SK-N-MC (cell line): ENCODE measurements around the gene ADRB2.

Source experiments
- DNase-seq: peaks from one replicate; pipeline ENCODE4 v3.0.0-alpha.2; 2011; ENCODE audit warnings: low read depth, low spot score
- H3K27ac ChIP-seq: fragments of 200-600 bp; sonication (generic); 2 replicates; pipeline ENCODE4 v1.5.1; 2016; ENCODE audit warnings: mixed run types
- H3K36me3 ChIP-seq: fragments of 200-600 bp; sonication (generic); 2 replicates; pipeline ENCODE4 v1.6.1; 2017; ENCODE audit warnings: antibody characterized with exemption, low read length, mixed read lengths; ENCODE audit not compliant: insufficient read depth
- H3K4me3 ChIP-seq: fragments of 200-600 bp; sonication (generic); 2 replicates; pipeline ENCODE4 v1.5.1; 2016
- H3K9ac ChIP-seq: fragments of 200-600 bp; sonication (generic); 2 replicates; pipeline ENCODE4 v1.8.0; 2017; ENCODE audit warnings: mixed run types, mixed read lengths; ENCODE audit not compliant: insufficient read length
- H3K9me3 ChIP-seq: fragments of 200-600 bp; sonication (generic); 2 replicates; pipeline ENCODE4 v1.6.1; 2017; ENCODE audit warnings: low read depth, mild to moderate bottlenecking, antibody characterized with exemption, low read length, moderate library complexity, mixed read lengths
- EZH2 ChIP-seq: fragments of 200-600 bp; sonication (generic); IDR thresholded peaks from one replicate; pipeline ENCODE4 v1.6.1; 2017; ENCODE audit warnings: antibody characterized with exemption
- FOXP2 ChIP-seq: optimal IDR thresholded peaks from 2 replicates; pipeline ENCODE3; 2011; ENCODE audit warnings: mild to moderate bottlenecking, moderate library complexity; ENCODE audit not compliant: insufficient read depth; ENCODE audit errors: extremely low read length, control extremely low read depth
- POLR2AphosphoS5 ChIP-seq: IDR thresholded peaks from 2 replicates; pipeline ENCODE4 v1.6.1; 2012; ENCODE audit warnings: mild to moderate bottlenecking, low read depth, low read length, borderline replicate concordance

ADRB2 gene

GRCh38 chr5:148831590-148832565 lies 5.5 kb downstream of the ADRB2 start:
- no peaks in the 10 kb centered on the region for H3K9me3 ChIP-seq
- TF ChIP-seq POLR2AphosphoS5 (no peak), FOXP2 (no peak), EZH2 (no peak)
- no peak overlapping the region for H3K27ac ChIP-seq
- no peaks in the 10 kb centered on the region for H3K36me3 ChIP-seq
- no peak overlapping the region for H3K9ac ChIP-seq
- no peak for DNase-seq
- no peak overlapping the region for H3K4me3 ChIP-seq

GRCh38 chr5:148833122-148833521 lies 6.7 kb downstream of the ADRB2 start:
- no peak overlapping the region for H3K27ac ChIP-seq
- no peaks in the 10 kb centered on the region for H3K36me3 ChIP-seq
- TF ChIP-seq EZH2 (no peak), FOXP2 (no peak), POLR2AphosphoS5 (no peak)
- DNase-seq = no peak
- no peak overlapping the region for H3K9ac ChIP-seq
- no peak overlapping the region for H3K4me3 ChIP-seq
- H3K9me3 ChIP-seq = no peaks in the 10 kb centered on the region

GRCh38 chr5:148833925-148834324 lies 7.5 kb downstream of the ADRB2 start:
- DNase-seq = no peak
- H3K36me3 ChIP-seq = no peaks in the 10 kb centered on the region
- H3K9ac ChIP-seq = no peak overlapping the region
- no peak overlapping the region for H3K4me3 ChIP-seq
- no peak overlapping the region for H3K27ac ChIP-seq
- TF ChIP-seq POLR2AphosphoS5 (no peak), EZH2 (no peak), FOXP2 (no peak)
- no peaks in the 10 kb centered on the region for H3K9me3 ChIP-seq

GRCh38 chr5:148834689-148835088 lies 8.3 kb downstream of the ADRB2 start:
- no peak overlapping the region for H3K9ac ChIP-seq
- DNase-seq = no peak

GRCh38 chr5:148836272-148837250 lies 10.2 kb downstream of the ADRB2 start:
- Histone ChIP-seq H3K36me3 (no peaks in the 10 kb centered on the region), H3K27ac (no peak overlapping the region), H3K4me3 (no peak overlapping the region), H3K9me3 (no peaks in the 10 kb centered on the region), H3K9ac (no peak overlapping the region)
- TF ChIP-seq POLR2AphosphoS5 (no peak), FOXP2 (no peak), EZH2 (no peak)
- no peak for DNase-seq

More at GRCh38 chr5:148834689-148835088, 8.3 kb downstream of the ADRB2 start:
- Histone ChIP-seq H3K27ac (no peak overlapping the region), H3K4me3 (no peak overlapping the region), H3K36me3 (no peaks in the 10 kb centered on the region), H3K9me3 (no peaks in the 10 kb centered on the region)
- TF ChIP-seq POLR2AphosphoS5 (no peak), FOXP2 (no peak), EZH2 (no peak)

GRCh38 chr5:148837383-148837782 lies 11.0 kb downstream of the ADRB2 start:
- no peak overlapping the region for H3K4me3 ChIP-seq
- no peaks in the 10 kb centered on the region for H3K9me3 ChIP-seq
- no peak overlapping the region for H3K27ac ChIP-seq
- H3K9ac ChIP-seq = no peak overlapping the region
- DNase-seq = no peak
- no peaks in the 10 kb centered on the region for H3K36me3 ChIP-seq
- no peak for TF ChIP-seq EZH2
- TF ChIP-seq FOXP2 = no peak
- TF ChIP-seq POLR2AphosphoS5 = no peak

- no peaks in the 10 kb centered on the region for H3K36me3 ChIP-seq
- no peak overlapping the region for H3K4me3 ChIP-seq
- TF ChIP-seq EZH2 (no peak), FOXP2 (no peak), POLR2AphosphoS5 (no peak)
- H3K9ac ChIP-seq = no peak overlapping the region
- no peaks in the 10 kb centered on the region for H3K9me3 ChIP-seq
- no peak for DNase-seq
- H3K27ac ChIP-seq = no peak overlapping the region
Observed at GRCh38 chr5:148838357-148838756, 11.9 kb downstream of the ADRB2 start.

- Histone ChIP-seq H3K27ac (no peak overlapping the region), H3K36me3 (no peaks in the 10 kb centered on the region), H3K4me3 (no peak overlapping the region), H3K9me3 (no peaks in the 10 kb centered on the region), H3K9ac (no peak overlapping the region)
- no peak for DNase-seq
- TF ChIP-seq POLR2AphosphoS5 (no peak), EZH2 (no peak), FOXP2 (no peak)
Observed at GRCh38 chr5:148839960-148840359, 13.5 kb downstream of the ADRB2 start.
